Thyroid gland (tissue), 4 donors: Measurements from ENCODE around the gene ZNF860.

Source experiments
- POLR2A ChIP-seq, 2 donors: fragments of 450-650 bp; IDR thresholded peaks; one replicate each; pipeline ENCODE4 v1.6.1; 2017; ENCODE audit warnings: antibody characterized with exemption in 2 of 2, mild to moderate bottlenecking in 2 of 2, moderate library complexity in 1 of 2
- TF ChIP-seq, protein P1 (sequence below), 6 experiments: fragments of 200-600 bp in 3 of 6; fragments of 450-650 bp in 3 of 6; sonication (generic) in 3 of 6; IDR thresholded peaks; one replicate each; pipeline ENCODE4 v1.5.1; 2016 to 2019; ENCODE audit warnings: antibody characterized with exemption in 6 of 6, mild to moderate bottlenecking in 2 of 6, inconsistent platforms in 1 of 6, moderate library complexity in 1 of 6

DNA sequence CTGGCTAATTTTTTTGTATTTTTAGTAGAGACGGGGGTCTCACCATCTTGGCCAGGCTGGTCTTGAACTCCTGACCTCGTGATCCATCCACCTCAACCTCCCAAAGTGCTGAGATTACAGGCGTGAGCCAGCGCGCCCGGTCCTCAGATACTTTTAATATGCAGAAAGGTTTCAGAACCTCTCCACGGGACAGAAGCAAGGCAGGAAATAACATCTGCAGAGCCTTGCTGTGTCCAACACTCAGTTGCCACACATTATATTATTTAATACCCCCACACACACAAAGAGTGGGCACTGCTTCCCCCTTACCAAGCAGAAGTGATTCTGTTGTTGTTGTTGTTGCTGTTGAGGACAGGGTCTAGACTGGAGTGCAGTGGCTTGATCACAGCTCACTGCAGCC, 28.5 kb upstream of the ZNF860 start:
- TF ChIP-seq, protein P1, sequence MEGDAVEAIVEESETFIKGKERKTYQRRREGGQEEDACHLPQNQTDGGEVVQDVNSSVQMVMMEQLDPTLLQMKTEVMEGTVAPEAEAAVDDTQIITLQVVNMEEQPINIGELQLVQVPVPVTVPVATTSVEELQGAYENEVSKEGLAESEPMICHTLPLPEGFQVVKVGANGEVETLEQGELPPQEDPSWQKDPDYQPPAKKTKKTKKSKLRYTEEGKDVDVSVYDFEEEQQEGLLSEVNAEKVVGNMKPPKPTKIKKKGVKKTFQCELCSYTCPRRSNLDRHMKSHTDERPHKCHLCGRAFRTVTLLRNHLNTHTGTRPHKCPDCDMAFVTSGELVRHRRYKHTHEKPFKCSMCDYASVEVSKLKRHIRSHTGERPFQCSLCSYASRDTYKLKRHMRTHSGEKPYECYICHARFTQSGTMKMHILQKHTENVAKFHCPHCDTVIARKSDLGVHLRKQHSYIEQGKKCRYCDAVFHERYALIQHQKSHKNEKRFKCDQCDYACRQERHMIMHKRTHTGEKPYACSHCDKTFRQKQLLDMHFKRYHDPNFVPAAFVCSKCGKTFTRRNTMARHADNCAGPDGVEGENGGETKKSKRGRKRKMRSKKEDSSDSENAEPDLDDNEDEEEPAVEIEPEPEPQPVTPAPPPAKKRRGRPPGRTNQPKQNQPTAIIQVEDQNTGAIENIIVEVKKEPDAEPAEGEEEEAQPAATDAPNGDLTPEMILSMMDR (IDR thresholded peaks at IDR 0.05), result no peak
- TF ChIP-seq POLR2A (IDR thresholded peaks at IDR 0.05), result no peak
